AG04449 (cell line): Measurements from ENCODE around the gene CARS2.

Experiments used
- CTCF ChIA-PET: fragments of 350-600 bp; formaldehyde crosslinking; extraction: SDS; loops from one replicate; lab custom pipeline; 2021; ENCODE audit warnings: antibody characterized with exemption; lab: Yijun Ruan, JAX
- POLR2A ChIA-PET: fragments of 400-600, 350-600 bp; formaldehyde crosslinking; extraction: SDS; loops from one replicate; lab custom pipeline; 2020; ENCODE audit warnings: antibody characterized with exemption, inconsistent platforms; lab: Yijun Ruan, JAX
- DNase-seq: peaks from one replicate; pipeline ENCODE4 v3.0.0-alpha.2; 2010; ENCODE audit warnings: low read depth, low spot score
- H3K4me3 ChIP-seq: 2 replicates; pipeline ENCODE4 v1.5.1; 2011; ENCODE audit warnings: low read depth, mild to moderate bottlenecking, control low read depth, low read length
- TF ChIP-seq, protein P1 (sequence below): IDR thresholded peaks from one replicate; pipeline ENCODE4 v1.5.1; 2011; ENCODE audit warnings: mild to moderate bottlenecking, moderate library complexity, low read length, control low read depth, inconsistent platforms; ENCODE audit not compliant: insufficient read depth; ENCODE audit errors: missing control alignments

Gene CARS2

DNA sequence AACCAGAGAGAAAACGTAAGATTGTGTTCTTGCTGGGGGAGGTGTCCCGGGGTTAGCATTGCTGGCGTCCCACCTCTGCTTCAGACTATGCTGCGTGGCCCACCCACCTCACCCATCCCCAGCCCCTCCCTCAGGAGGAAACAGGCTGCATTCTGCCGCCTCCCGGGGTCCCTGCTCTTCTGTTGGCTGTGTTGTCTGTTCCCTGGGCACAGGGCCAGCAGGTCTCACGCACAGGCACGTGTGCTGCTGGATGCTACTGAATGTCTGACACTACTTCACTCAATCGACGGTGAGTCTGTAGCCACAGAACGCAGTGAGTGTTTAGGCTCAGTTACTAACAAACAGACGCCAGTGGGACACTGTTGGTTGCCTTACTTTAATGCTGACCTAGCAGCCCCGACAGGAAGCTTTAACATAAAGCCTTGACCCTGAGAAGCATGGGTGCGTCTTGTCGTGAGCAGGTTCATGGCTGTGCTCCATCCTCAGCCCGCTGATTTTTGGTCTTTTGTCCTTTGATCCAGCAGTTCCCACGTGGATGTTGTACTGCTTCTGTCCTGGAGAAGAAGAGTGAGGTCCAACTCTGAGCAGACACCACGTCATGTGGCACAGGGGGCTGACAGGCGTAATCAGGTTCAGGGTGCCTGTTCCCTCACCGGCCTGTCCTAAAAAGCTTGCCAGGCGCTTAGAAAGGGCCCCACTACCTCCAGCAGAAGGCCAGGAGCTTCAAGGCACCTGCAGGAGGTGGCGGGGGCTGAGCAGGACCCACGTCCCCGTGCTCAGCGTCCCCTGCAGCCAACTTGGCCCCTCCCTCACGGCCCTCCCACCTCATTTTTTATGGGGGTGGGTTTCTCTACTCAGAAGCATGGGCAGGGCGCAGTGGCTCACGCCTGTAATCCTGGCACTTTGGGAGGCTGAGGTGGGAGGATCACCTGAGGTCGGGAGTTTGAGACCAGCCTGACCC is 64.6 kb downstream of the CARS2 start:
- ChIA-PET CTCF (no interaction called here), POLR2A (no interaction called here)
- H3K4me3 ChIP-seq: no peak overlapping the region
- no peak for DNase-seq
- TF ChIP-seq, protein P1, sequence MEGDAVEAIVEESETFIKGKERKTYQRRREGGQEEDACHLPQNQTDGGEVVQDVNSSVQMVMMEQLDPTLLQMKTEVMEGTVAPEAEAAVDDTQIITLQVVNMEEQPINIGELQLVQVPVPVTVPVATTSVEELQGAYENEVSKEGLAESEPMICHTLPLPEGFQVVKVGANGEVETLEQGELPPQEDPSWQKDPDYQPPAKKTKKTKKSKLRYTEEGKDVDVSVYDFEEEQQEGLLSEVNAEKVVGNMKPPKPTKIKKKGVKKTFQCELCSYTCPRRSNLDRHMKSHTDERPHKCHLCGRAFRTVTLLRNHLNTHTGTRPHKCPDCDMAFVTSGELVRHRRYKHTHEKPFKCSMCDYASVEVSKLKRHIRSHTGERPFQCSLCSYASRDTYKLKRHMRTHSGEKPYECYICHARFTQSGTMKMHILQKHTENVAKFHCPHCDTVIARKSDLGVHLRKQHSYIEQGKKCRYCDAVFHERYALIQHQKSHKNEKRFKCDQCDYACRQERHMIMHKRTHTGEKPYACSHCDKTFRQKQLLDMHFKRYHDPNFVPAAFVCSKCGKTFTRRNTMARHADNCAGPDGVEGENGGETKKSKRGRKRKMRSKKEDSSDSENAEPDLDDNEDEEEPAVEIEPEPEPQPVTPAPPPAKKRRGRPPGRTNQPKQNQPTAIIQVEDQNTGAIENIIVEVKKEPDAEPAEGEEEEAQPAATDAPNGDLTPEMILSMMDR: no peak

DNA sequence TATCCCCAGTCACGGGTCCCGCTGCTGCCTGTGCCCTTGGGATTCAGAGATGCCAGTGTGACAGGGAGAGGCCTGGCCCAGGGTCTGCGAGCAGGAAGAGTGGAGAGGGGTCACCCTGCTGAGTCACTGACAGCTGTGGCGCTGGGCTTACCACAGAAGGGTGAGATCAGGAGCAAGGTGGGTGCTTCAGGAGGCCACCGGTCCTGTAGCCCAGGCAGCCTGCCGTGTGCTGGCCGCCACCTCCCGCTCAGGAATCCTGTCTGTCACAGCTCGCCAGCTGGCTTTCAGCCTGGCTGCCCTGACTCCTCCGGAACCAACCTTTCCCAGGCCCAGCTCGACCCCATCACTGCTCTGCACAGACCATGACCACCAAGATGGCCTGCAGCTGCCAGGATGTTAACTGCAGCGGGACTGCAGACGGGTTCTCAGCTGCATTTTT is 65.3 kb downstream of the CARS2 start:
- no peak overlapping the region for H3K4me3 ChIP-seq
- POLR2A ChIA-PET: no interaction called here
- no peak for DNase-seq
- TF ChIP-seq, protein P1: no peak
- CTCF ChIA-PET: no interaction called here

DNA sequence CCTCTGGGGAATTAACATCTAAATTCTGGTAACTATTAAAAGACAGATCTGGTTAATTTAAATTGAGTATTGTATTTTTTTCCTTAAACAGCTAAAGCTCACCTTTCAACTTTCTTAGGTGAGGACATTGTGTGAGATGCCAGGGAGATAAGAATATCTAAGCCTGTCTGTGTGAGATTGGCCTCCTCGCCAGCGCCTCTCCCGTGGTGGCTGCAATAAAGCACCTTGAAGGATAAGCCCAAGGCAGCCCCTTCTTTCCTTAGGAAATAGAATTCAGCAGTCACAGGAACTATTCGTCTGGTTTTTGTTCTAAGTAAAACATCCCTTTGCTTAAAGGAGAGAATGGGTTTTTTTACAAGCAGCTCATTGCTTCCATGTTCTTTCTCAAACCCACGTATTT is 66.0 kb downstream of the CARS2 start:
- POLR2A ChIA-PET: no interaction called here
- DNase-seq: no peak
- TF ChIP-seq, protein P1: no peak
- CTCF ChIA-PET: no interaction called here
- no peak overlapping the region for H3K4me3 ChIP-seq

DNA sequence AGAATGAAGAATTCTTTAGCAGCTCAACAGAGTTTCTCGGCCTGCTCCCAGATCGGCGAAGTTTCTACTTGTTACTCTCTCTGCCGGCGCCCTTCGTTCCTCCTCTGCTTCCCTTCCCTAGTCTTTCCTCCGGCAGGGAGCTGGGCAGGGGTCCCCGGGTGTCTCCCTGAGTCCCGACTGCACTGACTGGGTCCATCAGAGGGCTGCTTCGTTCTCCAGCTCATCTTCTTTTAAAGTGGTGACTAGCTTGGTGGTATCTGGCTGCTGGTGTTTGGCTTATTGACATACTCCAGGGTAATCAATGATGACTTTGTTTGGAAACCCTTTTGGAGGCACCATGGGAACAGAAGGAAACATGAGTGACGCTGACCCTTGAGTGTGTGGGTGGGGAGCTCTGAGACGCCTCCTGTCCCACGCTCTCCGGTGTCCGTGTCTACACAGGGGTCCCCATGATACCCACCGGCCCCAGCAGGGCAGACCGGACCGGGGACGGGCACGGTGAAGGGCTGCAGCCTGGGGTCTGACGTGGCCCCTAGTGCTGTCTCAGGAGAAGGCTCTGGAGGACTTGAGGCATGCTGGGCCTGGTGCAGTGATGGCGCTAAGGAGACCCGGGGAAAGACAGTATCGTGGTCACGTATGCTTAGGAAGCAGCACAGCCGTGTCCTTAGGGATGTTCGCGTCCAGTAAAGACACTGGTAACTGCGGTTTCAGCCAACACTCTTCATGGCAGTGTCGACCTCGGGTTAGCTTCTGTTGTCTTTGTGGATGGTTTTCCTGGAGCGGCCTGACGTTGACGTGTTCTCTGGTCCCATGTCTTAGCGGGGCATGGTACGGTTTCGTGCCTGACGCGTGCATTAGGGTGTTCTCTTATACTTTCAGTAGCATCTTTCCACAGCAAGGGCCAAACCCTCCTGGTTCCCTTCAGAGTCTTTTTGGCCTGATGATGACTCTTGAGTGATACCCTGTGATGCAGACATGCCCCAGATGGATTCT is 66.8 kb downstream of the CARS2 start:
- no peak overlapping the region for H3K4me3 ChIP-seq
- POLR2A ChIA-PET: interaction anchor here (0.6 kb wide), 1 partner anchor 642 kb away, joined by 3 read pairs; no protein-coding TSS in a partner anchor
- no peak for DNase-seq
- CTCF ChIA-PET: interaction anchor here (0.9 to 1.4 kb wide), 3 partner anchors 13 to 183 kb away, joined by 3 read pairs; no protein-coding TSS in a partner anchor
- TF ChIP-seq, protein P1: no peak

DNA sequence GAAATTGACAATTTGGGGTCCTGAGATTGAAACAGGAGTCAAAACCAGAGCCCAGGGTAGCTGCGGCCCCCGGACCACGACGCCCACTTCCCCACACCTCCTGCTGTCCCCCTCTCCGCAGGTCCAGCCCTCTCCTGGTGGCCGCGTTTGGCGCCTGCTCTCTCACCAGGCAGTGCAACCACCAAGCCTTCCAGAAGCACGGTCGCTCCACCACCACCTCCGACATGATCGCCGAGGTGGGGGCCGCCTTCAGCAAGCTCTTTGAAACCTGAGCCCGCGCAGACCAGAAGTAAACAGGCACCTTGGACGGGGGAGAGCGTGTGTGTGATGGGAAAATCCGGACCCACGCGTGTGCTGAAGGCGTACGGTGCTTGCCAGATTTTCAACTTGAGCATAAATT is 67.7 kb downstream of the CARS2 start:
- POLR2A ChIA-PET: interaction anchor here (0.6 kb wide), 1 partner anchor 642 kb away, joined by 3 read pairs; no protein-coding TSS in a partner anchor
- TF ChIP-seq, protein P1: no peak
- no peak for DNase-seq
- H3K4me3 ChIP-seq: no peak overlapping the region
- CTCF ChIA-PET: interaction anchor here (0.9 to 1.4 kb wide), 3 partner anchors 14 to 182 kb away, joined by 3 read pairs; no protein-coding TSS in a partner anchor

DNA sequence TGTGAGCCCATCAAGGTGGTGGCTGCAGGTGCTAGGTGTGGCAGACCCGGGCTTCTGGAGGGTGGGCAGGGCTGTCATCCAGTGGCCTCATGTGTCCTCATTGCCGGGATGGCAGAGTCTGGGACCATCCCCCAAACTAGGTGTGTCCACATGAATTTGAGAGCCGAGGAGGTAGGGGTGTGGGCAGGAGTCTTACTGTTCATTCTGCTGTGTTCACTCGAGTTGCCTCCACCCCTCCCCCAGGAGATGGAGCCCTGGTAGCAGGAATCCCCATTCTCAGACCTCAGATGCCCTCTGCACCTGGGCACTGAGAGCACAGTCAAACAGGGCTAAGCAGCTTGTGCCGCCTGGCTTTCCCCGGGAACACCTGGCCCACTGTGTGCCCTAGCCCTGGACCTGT is 68.2 kb downstream of the CARS2 start:
- TF ChIP-seq, protein P1: no peak
- POLR2A ChIA-PET: no interaction called here
- H3K4me3 ChIP-seq: no peak overlapping the region
- DNase-seq: no peak
- CTCF ChIA-PET: no interaction called here
